Measurements from ENCODE around the gene BAIAP2.
A peak's percentile ranks its signal among the peaks of the same experiment; 100 is the strongest.
"Not testable (repeated sequence)": the region's sequence is repeated elsewhere in the genome, so short reads cannot be mapped to it uniquely, and the experiment has no call there.

BAIAP2 gene

DNA sequence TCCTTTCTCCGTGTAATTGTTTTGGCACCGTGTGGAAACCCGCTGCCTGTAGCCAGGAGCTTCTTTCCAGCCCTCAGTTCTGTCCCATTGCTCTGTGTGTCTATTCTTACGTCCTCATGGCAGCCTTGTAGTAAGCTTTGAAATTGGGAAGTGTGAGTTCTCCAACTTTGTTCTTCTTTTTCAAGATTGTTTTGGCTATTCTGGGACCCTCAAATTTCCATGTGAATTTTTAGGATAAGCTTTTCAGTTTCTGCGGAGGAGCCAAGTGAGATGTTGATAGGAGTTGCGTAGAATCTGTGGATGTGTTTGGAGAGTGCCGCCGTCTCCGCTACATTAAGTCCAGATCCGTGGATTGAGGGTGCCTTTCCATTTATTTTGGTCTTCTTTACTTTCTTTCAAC is 28.1 kb upstream of the BAIAP2 start:
- no peaks in the 10 kb centered on the region for H3K36me3 ChIP-seq (ENCODE audit: control insufficient read depth, insufficient read depth, low read length)
- H3K4me1 ChIP-seq (ENCODE audit: control insufficient read depth, insufficient read depth, low read length), result peaks cover 7% of the 10 kb centered on the region
- no peak overlapping the region for H3K27ac ChIP-seq (ENCODE audit: low read depth, low read length)
- H3K27me3 ChIP-seq (ENCODE audit: control insufficient read depth, insufficient read depth, low read length), result peaks cover 8% of the 10 kb centered on the region
- no peak overlapping the region for H3K4me3 ChIP-seq (ENCODE audit: low read length)
- no peak overlapping the region for H3K9ac ChIP-seq (ENCODE audit: low read length)

DNA sequence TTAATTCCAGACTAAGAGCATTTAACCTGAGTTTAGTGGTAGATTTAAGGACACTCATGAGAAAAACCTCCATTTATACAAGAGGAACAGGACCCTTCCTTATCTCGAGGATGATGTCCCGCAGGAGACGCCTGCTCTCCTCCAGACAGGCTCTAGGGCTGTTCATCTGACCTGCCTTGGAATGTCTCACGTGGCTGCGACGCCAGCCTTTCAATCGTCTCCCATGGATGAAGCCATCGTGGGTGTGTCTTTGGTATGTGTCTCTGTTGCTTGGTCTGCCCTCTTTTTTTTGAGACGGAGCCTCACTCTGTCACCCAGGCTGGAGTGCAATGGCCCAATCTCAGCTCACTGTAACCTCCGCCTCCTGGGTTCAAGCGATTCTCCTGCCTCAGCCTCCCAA is 26.8 kb upstream of the BAIAP2 start:
- Histone ChIP-seq H3K9ac (ENCODE audit: low read length) (no peak overlapping the region), H3K36me3 (ENCODE audit: control insufficient read depth, insufficient read depth, low read length) (no peaks in the 10 kb centered on the region), H3K27me3 (ENCODE audit: control insufficient read depth, insufficient read depth, low read length) (peaks cover 8% of the 10 kb centered on the region), H3K4me3 (ENCODE audit: low read length) (no peak overlapping the region), H3K27ac (ENCODE audit: low read depth, low read length) (no peak overlapping the region), H3K4me1 (ENCODE audit: control insufficient read depth, insufficient read depth, low read length) (peaks cover 3% of the 10 kb centered on the region)

DNA sequence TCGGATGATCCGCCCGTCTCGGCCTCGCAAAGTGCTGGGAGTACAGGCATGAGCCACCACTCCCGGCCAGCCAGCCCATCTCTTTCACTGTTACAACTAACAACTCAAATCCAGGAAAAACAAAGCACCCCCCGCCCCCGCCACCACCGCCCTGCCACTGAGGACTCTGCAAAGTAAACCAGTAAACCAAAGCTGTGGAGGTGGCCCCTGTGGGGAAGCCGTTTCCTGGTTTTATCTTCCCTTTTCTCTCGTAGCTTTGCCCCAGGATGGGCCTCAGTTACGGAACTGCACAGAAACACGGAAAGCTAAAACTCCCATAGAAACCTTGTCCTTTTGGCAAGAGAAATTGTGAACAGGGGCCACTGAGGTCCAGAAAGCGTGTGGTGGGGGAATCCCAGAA is 25.8 kb upstream of the BAIAP2 start:
- H3K4me3 ChIP-seq (ENCODE audit: low read length), result no peak overlapping the region
- no peak overlapping the region for H3K27ac ChIP-seq (ENCODE audit: low read depth, low read length)
- no peak overlapping the region for H3K9ac ChIP-seq (ENCODE audit: low read length)
- no peaks in the 10 kb centered on the region for H3K36me3 ChIP-seq (ENCODE audit: control insufficient read depth, insufficient read depth, low read length)
- peaks cover 6% of the 10 kb centered on the region for H3K27me3 ChIP-seq (ENCODE audit: control insufficient read depth, insufficient read depth, low read length)
- peaks cover 3% of the 10 kb centered on the region for H3K4me1 ChIP-seq (ENCODE audit: control insufficient read depth, insufficient read depth, low read length)

DNA sequence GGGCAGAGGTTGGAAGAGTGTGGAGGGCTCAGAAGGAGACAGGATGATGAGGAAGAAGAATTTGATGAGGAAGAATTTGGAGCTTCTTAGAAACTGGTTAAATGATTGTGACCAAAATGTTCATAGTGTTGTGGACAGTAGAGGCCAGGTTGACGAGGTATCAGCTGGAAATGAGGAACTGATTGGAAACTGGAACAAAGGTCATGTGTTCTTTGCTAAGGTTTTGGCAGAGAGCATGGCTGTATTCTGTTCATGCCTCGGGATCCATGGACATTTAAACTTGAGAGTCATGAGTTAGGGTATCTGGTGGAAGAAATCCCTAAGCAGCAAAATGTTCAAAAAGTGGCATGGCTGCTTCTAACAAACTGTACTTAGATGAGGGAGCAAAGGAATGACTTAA is 24.0 kb upstream of the BAIAP2 start:
- Histone ChIP-seq H3K36me3 (ENCODE audit: control insufficient read depth, insufficient read depth, low read length) (no peaks in the 10 kb centered on the region), H3K4me3 (ENCODE audit: low read length) (no peak overlapping the region), H3K9ac (ENCODE audit: low read length) (no peak overlapping the region), H3K27ac (ENCODE audit: low read depth, low read length) (no peak overlapping the region), H3K4me1 (ENCODE audit: control insufficient read depth, insufficient read depth, low read length) (no peaks in the 10 kb centered on the region), H3K27me3 (ENCODE audit: control insufficient read depth, insufficient read depth, low read length) (no peaks in the 10 kb centered on the region)

DNA sequence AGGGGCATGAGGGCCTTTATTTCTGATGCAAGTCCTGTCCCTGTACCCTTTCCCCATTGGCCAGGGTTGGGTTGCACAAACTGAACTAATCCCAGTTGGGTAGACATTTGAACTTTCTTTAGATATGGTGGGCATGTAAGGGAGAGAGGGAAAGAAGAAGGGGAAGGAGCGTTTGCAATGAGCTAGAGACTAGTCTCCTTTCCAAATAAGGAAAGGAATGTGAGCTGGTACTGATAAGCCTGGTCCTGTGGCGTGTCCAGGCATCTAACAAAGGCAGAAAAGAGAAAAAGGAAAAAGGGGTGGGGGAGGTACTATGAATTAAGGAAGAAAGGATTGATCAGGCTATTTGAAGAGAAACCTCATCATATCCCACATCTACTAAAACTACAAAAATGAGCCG is 23.0 kb upstream of the BAIAP2 start:
- H3K4me1 ChIP-seq (ENCODE audit: control insufficient read depth, insufficient read depth, low read length), result no peaks in the 10 kb centered on the region
- H3K9ac ChIP-seq (ENCODE audit: low read length), result no peak overlapping the region
- no peak overlapping the region for H3K27ac ChIP-seq (ENCODE audit: low read depth, low read length)
- H3K27me3 ChIP-seq (ENCODE audit: control insufficient read depth, insufficient read depth, low read length), result no peaks in the 10 kb centered on the region
- H3K4me3 ChIP-seq (ENCODE audit: low read length), result no peak overlapping the region
- no peaks in the 10 kb centered on the region for H3K36me3 ChIP-seq (ENCODE audit: control insufficient read depth, insufficient read depth, low read length)

DNA sequence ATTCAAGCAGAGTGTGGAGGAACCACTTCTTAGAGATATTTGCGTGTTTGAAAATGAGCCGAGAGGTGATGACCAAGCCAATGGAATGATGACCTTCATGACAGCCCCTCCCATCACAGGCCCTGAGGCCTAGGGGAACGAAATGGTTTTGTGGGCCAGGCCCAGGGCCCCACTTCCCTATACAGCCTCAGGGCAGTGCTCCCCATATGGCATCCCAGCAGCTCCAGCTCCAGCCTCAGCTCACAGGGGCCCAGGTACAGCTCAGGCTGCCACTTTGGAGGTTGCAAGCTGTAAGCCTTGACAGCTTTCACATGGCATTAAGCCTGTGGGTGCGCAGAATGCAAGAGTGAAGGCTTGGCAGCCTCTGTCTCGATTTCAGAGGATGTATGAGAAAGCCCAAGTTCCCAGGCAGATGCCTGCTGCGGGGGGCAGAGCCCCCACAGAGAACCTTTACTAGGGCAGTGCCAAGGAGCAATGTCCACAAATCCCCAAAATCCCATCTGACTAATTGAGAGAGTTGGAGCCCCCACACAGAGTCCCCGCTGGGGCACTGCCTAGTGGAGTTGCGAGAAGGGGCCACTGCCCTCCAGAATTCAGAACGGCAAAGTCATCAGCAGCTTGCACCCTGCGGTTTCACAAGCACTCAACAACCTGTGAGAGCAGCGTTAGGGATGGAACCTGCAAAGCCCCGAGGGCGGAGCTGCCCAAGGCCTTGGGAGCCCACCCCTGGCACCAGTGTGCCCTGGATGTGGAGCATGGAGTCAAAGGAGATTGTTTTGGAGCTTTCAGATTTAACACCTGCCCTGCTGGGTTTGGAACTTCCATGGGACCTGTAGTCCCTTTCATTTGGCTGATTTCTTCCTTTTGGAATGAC is 22.1 kb upstream of the BAIAP2 start:
- H3K9ac ChIP-seq (ENCODE audit: low read length), result no peak overlapping the region

DNA sequence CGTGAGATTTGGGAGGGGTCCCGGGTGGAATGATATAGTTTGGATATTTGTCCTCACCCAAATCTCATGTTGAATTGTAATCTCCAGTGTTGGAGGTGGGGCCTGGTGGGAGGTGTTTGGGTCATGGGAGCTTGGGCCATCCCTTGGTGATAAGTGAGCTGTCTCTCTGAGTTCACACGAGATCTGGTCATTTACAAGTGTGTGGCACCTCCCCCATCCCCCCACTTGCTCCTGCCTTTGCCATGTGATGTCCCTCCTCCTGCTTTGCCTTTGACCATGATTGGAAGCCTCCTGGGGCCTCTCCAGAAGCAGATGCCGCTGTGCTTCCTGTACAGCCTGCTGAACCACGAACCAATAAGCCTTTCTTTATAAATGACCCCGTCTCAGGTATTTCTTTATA is 21.3 kb upstream of the BAIAP2 start:
- Histone ChIP-seq H3K27ac (ENCODE audit: low read depth, low read length) (no peak overlapping the region), H3K27me3 (ENCODE audit: control insufficient read depth, insufficient read depth, low read length) (no peaks in the 10 kb centered on the region), H3K4me1 (ENCODE audit: control insufficient read depth, insufficient read depth, low read length) (peaks cover 5% of the 10 kb centered on the region), H3K9ac (ENCODE audit: low read length) (no peak overlapping the region), H3K36me3 (ENCODE audit: control insufficient read depth, insufficient read depth, low read length) (no peaks in the 10 kb centered on the region), H3K4me3 (ENCODE audit: low read length) (no peak overlapping the region)

More for the DNA sequence above, 22.1 kb upstream of the BAIAP2 start:
- Histone ChIP-seq H3K27ac (ENCODE audit: low read depth, low read length) (no peak overlapping the region), H3K4me3 (ENCODE audit: low read length) (no peak overlapping the region), H3K27me3 (ENCODE audit: control insufficient read depth, insufficient read depth, low read length) (no peaks in the 10 kb centered on the region), H3K4me1 (ENCODE audit: control insufficient read depth, insufficient read depth, low read length) (peaks cover 3% of the 10 kb centered on the region), H3K36me3 (ENCODE audit: control insufficient read depth, insufficient read depth, low read length) (no peaks in the 10 kb centered on the region)

DNA sequence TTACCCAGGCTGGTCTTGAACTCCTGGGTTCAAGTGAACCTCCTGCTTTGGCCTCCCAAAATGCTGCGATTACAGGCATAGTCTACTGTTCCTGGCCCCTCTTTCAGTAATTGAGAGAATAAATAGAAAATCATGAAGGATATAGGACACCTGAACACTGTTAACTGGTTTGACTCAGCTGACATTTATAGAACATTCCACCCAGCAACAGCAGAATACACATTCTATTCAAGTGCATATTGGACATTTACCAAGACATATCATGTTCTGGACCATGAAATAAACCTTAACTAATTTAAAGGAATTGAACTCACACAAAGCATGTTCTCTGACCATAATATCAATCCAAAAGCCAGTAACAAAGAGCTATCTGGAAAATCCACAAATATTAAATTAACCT is 19.8 kb upstream of the BAIAP2 start:
- Histone ChIP-seq H3K4me3 (ENCODE audit: low read length) (no peak overlapping the region), H3K9ac (ENCODE audit: low read length) (no peak overlapping the region), H3K4me1 (ENCODE audit: control insufficient read depth, insufficient read depth, low read length) (peaks cover 5% of the 10 kb centered on the region), H3K36me3 (ENCODE audit: control insufficient read depth, insufficient read depth, low read length) (no peaks in the 10 kb centered on the region), H3K27ac (ENCODE audit: low read depth, low read length) (no peak overlapping the region), H3K27me3 (ENCODE audit: control insufficient read depth, insufficient read depth, low read length) (no peaks in the 10 kb centered on the region)

DNA sequence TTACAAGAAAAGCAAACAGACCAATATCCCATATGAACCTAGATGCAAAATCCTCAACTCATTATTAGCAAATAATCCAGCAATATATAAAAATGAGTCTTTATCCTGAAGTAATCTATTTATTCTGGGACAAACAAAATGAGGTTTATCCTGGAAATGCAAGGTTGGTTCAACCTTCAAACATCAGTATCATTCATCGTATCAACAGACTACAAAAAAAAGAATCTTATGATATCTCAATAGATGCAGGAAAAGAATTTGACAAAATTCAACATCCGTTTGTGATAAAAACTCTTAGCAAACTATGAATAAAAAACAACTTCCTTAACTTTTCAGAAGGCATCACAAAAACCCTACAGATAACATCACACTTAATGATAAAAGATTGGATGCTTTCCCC is 18.4 kb upstream of the BAIAP2 start:
- H3K36me3 ChIP-seq (ENCODE audit: control insufficient read depth, insufficient read depth, low read length), result no peaks in the 10 kb centered on the region
- H3K27ac ChIP-seq (ENCODE audit: low read depth, low read length), result no peak overlapping the region
- H3K27me3 ChIP-seq (ENCODE audit: control insufficient read depth, insufficient read depth, low read length), result no peaks in the 10 kb centered on the region
- no peak overlapping the region for H3K9ac ChIP-seq (ENCODE audit: low read length)
- H3K4me3 ChIP-seq (ENCODE audit: low read length), result no peak overlapping the region
- peaks cover 9% of the 10 kb centered on the region for H3K4me1 ChIP-seq (ENCODE audit: control insufficient read depth, insufficient read depth, low read length)

DNA sequence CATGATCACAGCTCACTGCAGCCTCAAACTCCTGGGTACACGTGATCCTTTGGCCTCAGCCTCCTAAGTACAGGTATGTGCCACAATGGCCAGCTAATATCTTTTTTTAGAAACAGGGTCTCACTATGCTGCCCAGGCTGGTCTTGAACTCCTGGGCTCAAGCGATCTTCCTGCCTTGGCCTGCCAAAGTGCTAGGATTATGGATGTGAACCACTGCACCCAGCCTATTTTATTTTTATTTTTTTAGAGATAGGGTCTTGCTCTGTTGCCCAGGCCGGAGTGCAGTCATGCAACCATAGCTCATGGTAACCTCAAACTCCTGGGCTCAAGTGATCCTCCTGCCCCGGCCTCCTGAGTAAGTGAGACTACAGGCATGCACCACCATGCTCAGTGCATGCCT is 17.6 kb upstream of the BAIAP2 start:
- H3K36me3 ChIP-seq (ENCODE audit: control insufficient read depth, insufficient read depth, low read length); H3K9ac ChIP-seq (ENCODE audit: low read length); H3K4me3 ChIP-seq (ENCODE audit: low read length); H3K27me3 ChIP-seq (ENCODE audit: control insufficient read depth, insufficient read depth, low read length): not testable (repeated sequence)
- H3K27ac ChIP-seq (ENCODE audit: low read depth, low read length), result peak overlapping the region; percentile 82
- peaks cover 11% of the 10 kb centered on the region for H3K4me1 ChIP-seq (ENCODE audit: control insufficient read depth, insufficient read depth, low read length)

DNA sequence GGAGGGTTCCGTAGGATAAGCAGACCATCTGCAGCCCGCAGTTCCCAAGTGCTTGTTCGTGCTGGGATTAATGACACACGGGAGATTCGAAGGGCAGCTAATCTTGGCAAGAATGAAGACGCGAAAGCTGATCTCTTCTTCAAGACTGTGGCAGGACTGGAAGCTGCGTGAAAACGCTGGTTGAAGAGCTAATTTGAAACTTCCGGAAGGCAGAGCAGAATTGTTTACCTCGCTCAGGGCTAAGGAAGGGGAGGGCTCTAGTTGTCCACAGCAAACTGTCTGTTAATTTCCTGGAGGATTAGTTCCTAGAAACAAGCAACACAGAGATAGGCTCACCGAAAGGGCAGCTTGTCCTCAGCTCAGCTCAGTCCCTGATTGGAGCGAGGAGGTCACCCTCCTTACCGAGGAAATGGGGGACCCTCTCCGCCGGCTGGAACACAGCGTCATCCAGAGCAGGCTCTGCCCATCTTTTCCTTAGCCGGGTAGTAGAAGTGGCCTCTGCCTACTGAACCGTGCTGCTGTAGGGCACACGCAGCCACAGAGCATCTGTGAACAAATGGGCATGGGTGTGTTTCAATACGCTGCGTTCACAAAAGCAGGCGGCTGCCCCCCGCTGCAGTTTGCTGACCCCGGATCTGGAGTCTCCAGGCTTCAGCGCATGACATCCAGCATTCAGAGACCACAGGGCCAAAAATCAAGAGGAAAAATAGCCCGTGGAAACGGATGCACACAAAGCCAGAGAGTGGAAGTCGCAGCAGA is 16.7 kb upstream of the BAIAP2 start:
- Histone ChIP-seq H3K4me1 (ENCODE audit: control insufficient read depth, insufficient read depth, low read length) (peaks cover 11% of the 10 kb centered on the region), H3K27ac (ENCODE audit: low read depth, low read length) (peak overlapping the region; percentile 82), H3K36me3 (ENCODE audit: control insufficient read depth, insufficient read depth, low read length) (no peaks in the 10 kb centered on the region), H3K4me3 (ENCODE audit: low read length) (peak overlapping the region; percentile 56), H3K27me3 (ENCODE audit: control insufficient read depth, insufficient read depth, low read length) (no peaks in the 10 kb centered on the region), H3K9ac (ENCODE audit: low read length) (peak overlapping the region; percentile 59)

DNA sequence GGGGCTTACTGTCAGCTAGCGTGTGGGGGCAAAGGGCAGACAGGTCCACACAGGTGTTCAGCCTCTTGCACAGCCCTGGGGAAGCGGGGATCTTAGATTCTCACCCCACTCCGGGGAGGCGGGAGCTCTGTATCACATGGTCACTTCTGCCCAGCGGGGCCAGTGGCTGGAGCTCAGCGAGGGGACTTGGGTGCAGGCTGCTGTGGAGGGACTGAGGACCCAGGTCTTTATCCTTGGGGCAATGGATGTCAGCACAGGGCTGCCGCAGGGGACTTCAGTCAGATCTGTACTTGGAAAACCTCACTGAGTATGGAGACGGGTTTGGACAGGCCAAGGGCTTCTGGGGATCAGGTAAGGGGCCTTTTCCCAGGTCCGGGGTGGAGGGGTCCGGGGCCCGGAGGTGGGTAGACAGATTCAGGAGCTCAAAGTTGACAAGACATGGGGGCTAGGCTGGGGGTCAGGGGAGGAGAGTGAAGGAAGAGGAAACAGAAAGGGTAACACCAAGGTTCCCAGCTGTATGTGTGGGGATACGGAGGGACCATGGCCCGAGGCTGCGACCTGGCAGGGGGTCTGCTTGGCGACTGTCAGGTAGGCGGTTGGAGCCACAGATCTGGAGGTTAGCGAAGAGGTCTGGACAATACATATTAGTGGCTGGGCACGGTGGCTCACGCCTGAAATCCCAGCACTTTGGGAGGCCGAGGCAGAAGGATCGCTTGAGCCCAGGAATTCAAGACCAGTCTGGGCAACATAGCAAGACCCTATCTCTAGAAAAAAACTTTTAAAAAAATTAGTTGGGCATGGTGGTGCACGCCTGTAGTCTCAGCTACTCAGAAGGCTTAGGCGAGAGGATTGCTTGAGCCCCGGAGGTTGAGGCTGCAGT is 15.1 kb upstream of the BAIAP2 start:
- H3K27ac ChIP-seq (ENCODE audit: low read depth, low read length), result peak overlapping the region; percentile 72
- no peaks in the 10 kb centered on the region for H3K27me3 ChIP-seq (ENCODE audit: control insufficient read depth, insufficient read depth, low read length)
- H3K4me1 ChIP-seq (ENCODE audit: control insufficient read depth, insufficient read depth, low read length), result peaks cover 13% of the 10 kb centered on the region
- no peaks in the 10 kb centered on the region for H3K36me3 ChIP-seq (ENCODE audit: control insufficient read depth, insufficient read depth, low read length)
- H3K4me3 ChIP-seq (ENCODE audit: low read length), result no peak overlapping the region
- H3K9ac ChIP-seq (ENCODE audit: low read length), result no peak overlapping the region

Measured in rectal smooth muscle tissue (tissue), 1 donor.